Stimulated activated naive CD8-positive, alpha-beta T cell treated with anti-CD3 and anti-CD28 coated beads, Interleukin-15, amount 100 ng/mL, for 72 hours (primary cell): Measurements from ENCODE around the gene MKX.

Experiments used
- ATAC-seq: fragments of 150-1000 bp; cut with Tn5 transposase; 2 replicates; pipeline ENCODE4 v1.10.0; 2021; ENCODE audit warnings: mild to moderate bottlenecking, moderate library complexity
- DNase-seq, 2 donors: peaks; one replicate each; pipeline ENCODE4 v3.0.0; 2021 to 2022
- H3K27ac Mint-ChIP-seq, 2 donors: one replicate each; pipeline ENCODE4 v1.8.0; 2022; ENCODE audit warnings: mild to moderate bottlenecking in 2 of 2, mixed read lengths in 2 of 2, moderate library complexity in 2 of 2
- H3K27me3 Mint-ChIP-seq: one replicate; pipeline ENCODE4 v1.8.0; 2022; ENCODE audit warnings: mixed read lengths
- H3K4me1 Mint-ChIP-seq: one replicate; pipeline ENCODE4 v1.8.0; 2022; ENCODE audit warnings: mild to moderate bottlenecking, mixed read lengths
- H3K4me3 Mint-ChIP-seq, 2 donors: one replicate each; pipeline ENCODE4 v1.8.0; 2022; ENCODE audit warnings: mild to moderate bottlenecking in 2 of 2, mixed read lengths in 2 of 2, moderate library complexity in 1 of 2
- H3K9me3 Mint-ChIP-seq, 2 donors: one replicate each; pipeline ENCODE4 v1.8.0; 2022; ENCODE audit warnings: mixed read lengths in 2 of 2

The MKX gene

DNA sequence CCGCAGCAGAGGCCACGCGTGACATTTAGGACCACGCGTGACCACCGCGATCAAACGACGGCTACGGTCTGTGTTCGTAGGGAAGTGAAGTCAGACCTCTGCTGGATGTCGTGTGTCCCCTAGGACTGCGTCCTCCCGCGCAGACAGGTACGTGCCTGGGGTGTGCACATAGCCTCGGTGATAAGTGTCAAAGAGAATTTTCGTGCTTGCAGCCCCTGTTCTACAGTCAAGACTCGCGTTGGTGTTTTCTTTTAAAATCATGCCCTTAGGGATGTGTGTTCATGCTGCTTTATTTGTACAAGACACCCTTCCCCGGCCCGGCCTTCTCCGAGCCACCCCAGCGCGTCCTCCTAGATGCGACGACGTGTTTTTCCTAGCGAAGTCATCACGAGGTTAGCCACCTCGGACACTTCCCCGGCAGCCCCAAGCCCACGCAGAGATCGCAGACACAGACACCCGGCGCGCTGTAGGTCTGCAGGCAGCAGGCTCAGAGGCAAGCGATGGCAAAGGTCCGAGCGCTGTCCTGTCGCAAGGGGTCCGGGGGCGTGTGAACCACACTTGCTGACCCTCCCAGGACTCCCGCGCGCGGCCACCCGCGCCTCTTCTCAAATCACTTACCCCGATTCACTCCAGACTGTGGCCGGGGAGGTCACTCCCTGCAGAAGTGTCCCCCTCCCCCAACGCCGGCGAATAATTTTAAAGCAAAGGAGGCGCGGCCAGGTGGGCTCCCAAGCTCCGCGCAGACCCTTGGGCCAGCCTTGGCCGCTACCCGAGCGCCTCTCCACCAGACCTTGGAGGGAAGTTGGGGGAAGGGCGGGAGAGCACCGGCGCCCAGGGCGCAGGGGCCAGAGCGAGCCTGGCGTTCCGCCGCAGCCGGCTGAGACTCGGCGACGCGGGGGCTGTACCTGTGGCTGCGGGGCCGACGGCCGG, 552 bp downstream of the MKX start:
- ATAC-seq: peak; percentile 8

DNA sequence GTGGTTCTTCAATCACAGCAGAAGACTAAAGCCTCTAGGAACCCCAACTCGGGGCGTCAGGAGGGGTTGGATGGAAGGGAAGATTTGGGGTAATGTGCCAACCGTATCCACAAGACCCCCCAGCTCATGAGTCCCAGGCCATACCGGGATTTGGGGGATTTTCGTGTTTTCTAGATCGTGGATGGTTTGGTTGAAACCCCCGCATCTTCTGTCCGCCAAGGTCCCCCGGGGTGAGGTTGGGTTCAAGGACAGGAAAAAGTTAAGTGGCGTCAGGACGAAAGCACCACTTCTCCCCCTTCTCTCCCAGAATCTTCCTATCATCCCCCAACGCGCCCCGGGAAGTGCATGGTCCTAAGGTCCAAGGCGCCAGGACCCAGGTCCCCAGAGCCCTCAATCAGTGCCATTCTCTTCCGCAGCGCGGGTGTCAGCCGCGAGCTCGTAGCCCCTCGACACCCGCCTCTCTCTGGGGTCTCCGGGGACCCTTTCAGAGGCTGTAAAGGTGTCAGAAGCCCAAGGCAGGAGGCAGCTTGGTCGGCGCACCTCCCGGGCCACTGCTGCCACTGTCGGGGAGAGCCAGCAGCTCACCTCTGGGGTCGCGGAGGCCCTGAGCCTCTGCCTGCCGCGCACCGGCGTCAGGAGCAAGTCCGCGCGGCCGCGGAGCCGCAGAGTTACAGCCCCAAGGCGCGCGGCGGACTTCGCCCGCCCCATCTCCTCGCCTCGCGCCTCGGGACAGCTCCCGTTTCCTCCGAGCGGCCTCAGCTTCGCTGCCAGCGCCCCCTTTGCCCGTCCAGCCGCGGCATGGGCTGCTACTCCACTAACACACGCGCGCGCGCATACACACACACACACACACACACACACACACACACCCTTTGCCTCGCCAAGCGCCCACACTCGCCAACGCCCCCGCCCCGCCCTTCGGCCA, 1.5 kb downstream of the MKX start:
- no peaks in the 10 kb centered on the region for H3K9me3 Mint-ChIP-seq
- ATAC-seq: no peak
- peak in 1 of 2 donors; percentile 58 for DNase-seq
- peaks cover 51% of the 10 kb centered on the region for H3K4me1 Mint-ChIP-seq
- peaks cover 72% of the 10 kb centered on the region for H3K27me3 Mint-ChIP-seq
- peak overlapping the region; percentile 85 to 91 for H3K4me3 Mint-ChIP-seq
- H3K27ac Mint-ChIP-seq: peak overlapping the region; percentile 85 to 99

More for the DNA sequence above, 552 bp downstream of the MKX start:
- DNase-seq: peak; percentile 36 to 39
- Mint-ChIP-seq H3K4me1 (peaks cover 51% of the 10 kb centered on the region), H3K9me3 (no peaks in the 10 kb centered on the region), H3K27me3 (peaks cover 81% of the 10 kb centered on the region), H3K27ac (peak overlapping the region in 1 of 2 donors; percentile 95), H3K4me3 (peak overlapping the region; percentile 85 to 91)

GRCh38 chr10:27743012-27743876, 2.4 kb downstream of the MKX start:
- Mint-ChIP-seq H3K9me3 (no peaks in the 10 kb centered on the region), H3K4me3 (peak overlapping the region; percentile 85 to 91), H3K4me1 (peaks cover 51% of the 10 kb centered on the region), H3K27ac (peak overlapping the region; percentile 95 to 99), H3K27me3 (peaks cover 63% of the 10 kb centered on the region)
- ATAC-seq (peak; percentile 43), DNase-seq (peak; percentile 59 to 67)

- H3K27ac Mint-ChIP-seq: peak overlapping the region; percentile 95 to 99
Measured at GRCh38 chr10:27742195-27743011, 3.2 kb downstream of the MKX start.

DNA sequence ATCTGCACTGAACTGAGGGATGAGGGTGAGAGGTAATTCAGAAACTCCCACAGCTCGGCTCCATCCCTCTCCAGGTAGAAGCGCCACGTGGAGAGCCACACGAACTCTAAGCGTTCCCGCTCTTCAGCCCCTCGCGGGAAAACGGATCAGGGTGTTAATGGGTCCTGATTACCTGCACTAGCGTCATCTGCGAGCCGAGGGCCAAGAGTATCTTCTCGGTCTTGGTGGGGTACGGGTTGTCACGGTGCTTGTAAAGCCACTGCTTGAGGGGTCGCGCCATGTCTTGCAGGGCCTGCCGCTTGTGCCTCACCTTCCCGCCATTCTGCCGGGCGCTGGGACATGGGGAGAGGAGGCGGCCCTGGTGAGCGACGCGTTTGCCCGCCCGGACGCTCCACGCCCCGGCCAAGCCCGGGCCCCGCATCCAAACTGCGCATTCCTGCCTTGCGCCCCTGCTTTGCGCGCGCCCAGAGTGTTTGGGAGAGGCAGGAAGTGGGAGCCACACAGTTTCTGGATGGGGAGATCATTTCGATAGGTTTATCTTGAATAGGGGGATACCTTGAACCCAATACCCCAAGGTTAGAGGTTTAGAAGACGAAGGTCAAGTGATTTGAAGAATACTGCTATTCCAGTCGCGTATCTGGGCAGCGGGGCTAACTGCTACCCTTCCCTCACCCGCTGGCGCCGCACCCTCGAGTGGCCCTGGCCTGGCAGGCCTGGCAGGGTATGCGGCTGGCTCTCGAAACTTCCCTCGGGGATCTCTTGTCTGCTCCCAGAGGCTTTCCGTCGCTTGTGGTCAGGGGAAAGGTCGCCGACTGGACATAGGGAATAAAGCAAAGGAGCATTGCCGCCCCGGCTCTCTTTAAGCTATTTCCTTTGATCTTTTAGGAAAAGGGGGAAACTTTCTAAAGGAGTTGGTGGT, 4.2 kb downstream of the MKX start:
- Mint-ChIP-seq H3K9me3 (no peaks in the 10 kb centered on the region), H3K4me3 (peak overlapping the region; percentile 81 to 85), H3K4me1 (peaks cover 43% of the 10 kb centered on the region), H3K27me3 (peaks cover 65% of the 10 kb centered on the region), H3K27ac (peak overlapping the region in 1 of 2 donors; percentile 78)
- DNase-seq (peak in 1 of 2 donors; percentile 12), ATAC-seq (no peak)

More at GRCh38 chr10:27742195-27743011, 3.2 kb downstream of the MKX start:
- ATAC-seq (peak; percentile 85), DNase-seq (peak; percentile 89 to 93)
- Mint-ChIP-seq H3K4me1 (peaks cover 51% of the 10 kb centered on the region), H3K9me3 (no peaks in the 10 kb centered on the region), H3K4me3 (peak overlapping the region; percentile 85 to 91), H3K27me3 (peaks cover 67% of the 10 kb centered on the region)

GRCh38 chr10:27736396-27736795, 9.2 kb downstream of the MKX start:
- H3K4me3 Mint-ChIP-seq: no peak overlapping the region
- H3K4me1 Mint-ChIP-seq: peaks cover 6% of the 10 kb centered on the region
- DNase-seq (no peak), ATAC-seq (no peak)
- H3K9me3 Mint-ChIP-seq: no peaks in the 10 kb centered on the region
- H3K27ac Mint-ChIP-seq: no peak overlapping the region
- H3K27me3 Mint-ChIP-seq: peaks cover 56% of the 10 kb centered on the region

- Mint-ChIP-seq H3K9me3 (no peaks in the 10 kb centered on the region), H3K27me3 (peaks cover 34% of the 10 kb centered on the region), H3K27ac (no peak overlapping the region)
Measured at GRCh38 chr10:27730041-27730440, 15.6 kb downstream of the MKX start.

DNA sequence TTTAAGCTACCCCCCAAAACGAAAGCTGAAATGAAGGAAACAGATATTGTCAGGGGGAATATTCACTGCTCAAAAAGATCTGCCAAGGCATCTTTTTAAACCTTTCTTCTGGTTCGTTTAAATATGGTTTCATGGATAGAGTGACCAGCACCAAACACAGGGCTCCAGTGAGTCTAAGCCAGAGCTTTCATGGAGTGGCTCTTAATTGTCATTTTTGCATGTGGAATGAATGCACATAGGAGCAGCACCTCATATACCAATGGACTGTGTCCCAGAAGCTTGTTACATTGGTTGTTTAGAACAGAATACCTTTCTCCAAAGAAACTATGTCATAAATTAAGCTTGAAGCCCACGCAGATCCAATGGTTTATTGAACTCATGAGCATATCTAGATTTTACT, 17.3 kb downstream of the MKX start:
- H3K9me3 Mint-ChIP-seq: no peaks in the 10 kb centered on the region
- H3K27ac Mint-ChIP-seq: no peak overlapping the region
- peaks cover 5% of the 10 kb centered on the region for H3K4me1 Mint-ChIP-seq
- peaks cover 32% of the 10 kb centered on the region for H3K27me3 Mint-ChIP-seq
- DNase-seq: no peak
- ATAC-seq: no peak
- no peak overlapping the region for H3K4me3 Mint-ChIP-seq

More at GRCh38 chr10:27730041-27730440, 15.6 kb downstream of the MKX start:
- Mint-ChIP-seq H3K4me1 (no peaks in the 10 kb centered on the region), H3K4me3 (no peak overlapping the region)
- ATAC-seq (no peak), DNase-seq (no peak)

DNA sequence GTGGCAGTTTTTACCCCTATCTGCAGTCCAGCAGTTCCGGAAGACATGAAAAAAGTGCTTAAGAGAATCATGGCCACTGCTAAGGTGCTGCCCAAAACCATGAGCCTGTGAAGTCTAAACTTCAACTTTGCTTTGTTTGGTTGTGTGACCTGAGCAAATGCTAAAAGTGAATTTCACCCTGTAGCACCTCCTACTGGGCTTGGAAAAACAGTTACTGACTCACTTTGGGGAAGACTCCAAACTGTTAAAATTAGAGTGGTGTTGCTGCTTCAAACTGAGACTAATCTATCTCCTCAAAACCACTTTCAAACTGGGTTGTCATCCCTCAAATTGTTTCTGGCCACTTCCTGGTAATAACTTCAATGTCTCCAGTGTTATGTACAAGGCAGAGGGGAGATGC, 21.3 kb downstream of the MKX start:
- H3K27ac Mint-ChIP-seq: no peak overlapping the region
- no peaks in the 10 kb centered on the region for H3K9me3 Mint-ChIP-seq
- H3K4me3 Mint-ChIP-seq: no peak overlapping the region
- peaks cover 42% of the 10 kb centered on the region for H3K27me3 Mint-ChIP-seq
- peaks cover 9% of the 10 kb centered on the region for H3K4me1 Mint-ChIP-seq
- no peak for DNase-seq
- ATAC-seq: peak; percentile 50

- Mint-ChIP-seq H3K9me3 (no peaks in the 10 kb centered on the region), H3K4me3 (no peak overlapping the region), H3K4me1 (peaks cover 9% of the 10 kb centered on the region), H3K27ac (no peak overlapping the region), H3K27me3 (peaks cover 40% of the 10 kb centered on the region)
- ATAC-seq (no peak), DNase-seq (no peak)
Measured at GRCh38 chr10:27723436-27723835, 22.2 kb downstream of the MKX start.

DNA sequence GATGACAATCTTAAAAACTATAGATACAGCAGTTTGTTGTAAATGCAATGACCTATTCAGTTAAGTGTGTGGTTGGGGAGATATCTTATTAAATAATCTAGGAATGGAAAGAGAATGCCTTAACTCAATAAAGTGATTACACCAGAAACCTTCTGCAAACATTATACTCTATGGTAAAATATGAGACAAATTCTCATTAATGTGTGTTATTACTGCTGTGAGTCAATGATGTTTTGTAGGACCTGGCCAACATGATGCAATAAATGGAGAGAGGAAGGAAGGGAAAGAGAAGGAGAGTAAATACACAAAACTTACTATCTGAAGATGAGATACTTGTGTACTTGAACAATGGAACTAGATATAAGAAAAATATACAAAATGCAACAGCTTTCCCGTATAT, 25.1 kb downstream of the MKX start:
- no peak overlapping the region for H3K27ac Mint-ChIP-seq
- no peak overlapping the region for H3K4me3 Mint-ChIP-seq
- no peak for ATAC-seq
- no peak for DNase-seq
- peaks cover 45% of the 10 kb centered on the region for H3K27me3 Mint-ChIP-seq
- no peaks in the 10 kb centered on the region for H3K9me3 Mint-ChIP-seq
- peaks cover 9% of the 10 kb centered on the region for H3K4me1 Mint-ChIP-seq

DNA sequence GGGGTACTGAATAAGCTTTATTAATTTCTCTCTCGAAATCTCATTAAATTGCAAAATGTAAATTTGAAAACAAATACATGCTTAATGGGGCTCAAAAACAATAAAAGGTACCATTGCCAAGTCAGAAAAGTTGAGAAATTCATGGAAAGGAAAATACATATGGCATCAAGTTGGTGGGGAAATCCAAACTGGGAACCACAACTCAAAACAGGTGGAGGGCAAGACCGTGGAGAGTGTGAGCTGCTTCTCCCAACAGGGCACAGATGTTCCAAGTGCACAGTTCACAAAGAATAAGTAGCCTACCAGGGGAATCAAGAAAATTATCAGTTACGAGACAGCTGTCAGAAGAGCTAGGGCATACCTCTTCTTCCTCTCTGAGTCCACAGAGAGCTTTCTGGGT, 26.6 kb downstream of the MKX start:
- no peak overlapping the region for H3K27ac Mint-ChIP-seq
- no peaks in the 10 kb centered on the region for H3K9me3 Mint-ChIP-seq
- no peak overlapping the region for H3K4me3 Mint-ChIP-seq
- peaks cover 44% of the 10 kb centered on the region for H3K27me3 Mint-ChIP-seq
- H3K4me1 Mint-ChIP-seq: peaks cover 9% of the 10 kb centered on the region
- no peak for ATAC-seq
- DNase-seq: no peak

- ATAC-seq (no peak), DNase-seq (no peak)
- Mint-ChIP-seq H3K4me3 (no peak overlapping the region), H3K4me1 (no peaks in the 10 kb centered on the region), H3K27me3 (peaks cover 48% of the 10 kb centered on the region), H3K27ac (no peak overlapping the region), H3K9me3 (no peaks in the 10 kb centered on the region)
Measured at GRCh38 chr10:27717861-27718260, 27.8 kb downstream of the MKX start.
